Measurements from ENCODE around the gene ARMCX5. TPM values are rescaled to one million over a fixed set of nuclear protein-coding genes. Genes with fewer than 3 reads are reported as not detected.
A peak's percentile ranks its signal among the peaks of the same experiment; 100 is the strongest.

ARMCX5 gene
- total RNA-seq (11.0 TPM), polyA plus RNA-seq (10 to 100 TPM in 2 of 4 donors, 1 to 10 TPM in 2; 6.2 to 12.4 (median 10.1) TPM)

GRCh38 chrX:102599084-102599950, at the start of gene ARMCX5:
Gene ARMCX5 (plus strand): TSS chrX:102599515. CDS start chrX:102602142, 2,627 bp downstream.
- Histone ChIP-seq H3K4me1 (ENCODE audit: control insufficient read depth, insufficient read depth, low read length, poor library complexity, severe bottlenecking) (no peaks in the 10 kb centered on the region), H3K36me3 (ENCODE audit: control insufficient read depth, insufficient read depth, low read length) (no peaks in the 10 kb centered on the region), H3K9me3 (ENCODE audit: control insufficient read depth in 2 of 2, low read length in 2 of 2) (no peaks in the 10 kb centered on the region), H3K4me3 (ENCODE audit: low read depth, low read length) (peak within 1 kb of the TSS; percentile 89), H3K27ac (ENCODE audit: insufficient read depth, low read length, poor library complexity, severe bottlenecking) (peak within 1 kb of the TSS; percentile 66), H3K27me3 (ENCODE audit: control insufficient read depth, insufficient read depth, low read length) (no peaks in the 10 kb centered on the region)
- Mint-ChIP-seq H3K4me3 (peak within 1 kb of the TSS; percentile 96 to 99 (median 97)), H3K36me3 (peaks cover 9% of the 10 kb centered on the region), H3K9me3 (no peaks in the 10 kb centered on the region), H3K4me1 (peaks cover 0 to 50% (median 29%) of the 10 kb centered on the region in 4 donors), H3K27me3 (no peaks in the 10 kb centered on the region), H3K27ac (peak within 1 kb of the TSS; percentile 85 to 100 (median 98))
- ATAC-seq (ENCODE audit: low read depth in 2 of 2) (peak; percentile 84 to 87), DNase-seq (peak; percentile 61 to 87 (median 75))

GRCh38 chrX:102558607-102559006, 40.7 kb upstream of the ARMCX5 start:
- Histone ChIP-seq H3K36me3 (ENCODE audit: control insufficient read depth, insufficient read depth, low read length) (no peaks in the 10 kb centered on the region), H3K4me1 (ENCODE audit: control insufficient read depth, insufficient read depth, low read length, poor library complexity, severe bottlenecking) (no peaks in the 10 kb centered on the region), H3K27ac (ENCODE audit: insufficient read depth, low read length, poor library complexity, severe bottlenecking) (no peak overlapping the region), H3K4me3 (ENCODE audit: low read depth, low read length) (no peak overlapping the region), H3K9me3 (ENCODE audit: control insufficient read depth in 2 of 2, low read length in 2 of 2) (no peaks in the 10 kb centered on the region), H3K27me3 (ENCODE audit: control insufficient read depth, insufficient read depth, low read length) (no peaks in the 10 kb centered on the region)
- Mint-ChIP-seq H3K27ac (no peak overlapping the region), H3K27me3 (peaks cover 5% of the 10 kb centered on the region), H3K9me3 (no peaks in the 10 kb centered on the region), H3K36me3 (no peaks in the 10 kb centered on the region), H3K4me3 (no peak overlapping the region), H3K4me1 (peaks cover 0 to 2% (median 0%) of the 10 kb centered on the region in 4 donors)
- ATAC-seq (ENCODE audit: low read depth in 2 of 2) (no peak), DNase-seq (no peak)

- Mint-ChIP-seq H3K27ac (no peak overlapping the region), H3K36me3 (no peaks in the 10 kb centered on the region), H3K27me3 (no peaks in the 10 kb centered on the region), H3K9me3 (no peaks in the 10 kb centered on the region), H3K4me3 (no peak overlapping the region), H3K4me1 (peaks cover 0 to 2% (median 0%) of the 10 kb centered on the region in 4 donors)
- H3K27ac ChIP-seq (ENCODE audit: insufficient read depth, low read length, poor library complexity, severe bottlenecking), result no peak overlapping the region
- H3K4me3 ChIP-seq (ENCODE audit: low read depth, low read length), result no peak overlapping the region
- no peaks in the 10 kb centered on the region for H3K4me1 ChIP-seq (ENCODE audit: control insufficient read depth, insufficient read depth, low read length, poor library complexity, severe bottlenecking)
- H3K36me3 ChIP-seq (ENCODE audit: control insufficient read depth, insufficient read depth, low read length), result no peaks in the 10 kb centered on the region
- no peaks in the 10 kb centered on the region for H3K9me3 ChIP-seq (ENCODE audit: control insufficient read depth in 2 of 2, low read length in 2 of 2)
- no peak for ATAC-seq (ENCODE audit: low read depth in 2 of 2)
- DNase-seq, result no peak
- no peaks in the 10 kb centered on the region for H3K27me3 ChIP-seq (ENCODE audit: control insufficient read depth, insufficient read depth, low read length)
These were observed 38.8 kb upstream of the ARMCX5 start for GRCh38 chrX:102560423-102561068.

GRCh38 chrX:102580891-102581290, 18.4 kb upstream of the ARMCX5 start:
- peaks cover 7% of the 10 kb centered on the region for H3K27me3 Mint-ChIP-seq
- no peak for ATAC-seq (ENCODE audit: low read depth in 2 of 2)

GRCh38 chrX:102593367-102593766, 5.9 kb upstream of the ARMCX5 start:
- no peak overlapping the region for H3K4me3 ChIP-seq (ENCODE audit: low read depth, low read length)
- H3K4me1 ChIP-seq (ENCODE audit: control insufficient read depth, insufficient read depth, low read length, poor library complexity, severe bottlenecking), result no peaks in the 10 kb centered on the region
- H3K9me3 Mint-ChIP-seq, result no peaks in the 10 kb centered on the region
- H3K27ac ChIP-seq (ENCODE audit: insufficient read depth, low read length, poor library complexity, severe bottlenecking), result no peak overlapping the region
- H3K36me3 ChIP-seq (ENCODE audit: control insufficient read depth, insufficient read depth, low read length), result no peaks in the 10 kb centered on the region
- ATAC-seq (ENCODE audit: low read depth in 2 of 2), result no peak
- H3K4me3 Mint-ChIP-seq, result no peak overlapping the region
- H3K9me3 ChIP-seq (ENCODE audit: control insufficient read depth in 2 of 2, low read length in 2 of 2), result no peaks in the 10 kb centered on the region
- H3K36me3 Mint-ChIP-seq, result no peaks in the 10 kb centered on the region
- DNase-seq, result peak in 1 of 3 donors; percentile 2
- peaks cover 7% of the 10 kb centered on the region for H3K27me3 Mint-ChIP-seq
- H3K27me3 ChIP-seq (ENCODE audit: control insufficient read depth, insufficient read depth, low read length), result peaks cover 3% of the 10 kb centered on the region
- no peak overlapping the region for H3K27ac Mint-ChIP-seq
- peaks cover 0 to 4% (median 3%) of the 10 kb centered on the region in 4 donors for H3K4me1 Mint-ChIP-seq

More at GRCh38 chrX:102580891-102581290, 18.4 kb upstream of the ARMCX5 start:
- Histone ChIP-seq H3K4me1 (ENCODE audit: control insufficient read depth, insufficient read depth, low read length, poor library complexity, severe bottlenecking) (no peaks in the 10 kb centered on the region), H3K36me3 (ENCODE audit: control insufficient read depth, insufficient read depth, low read length) (no peaks in the 10 kb centered on the region), H3K27ac (ENCODE audit: insufficient read depth, low read length, poor library complexity, severe bottlenecking) (no peak overlapping the region), H3K9me3 (ENCODE audit: control insufficient read depth in 2 of 2, low read length in 2 of 2) (no peaks in the 10 kb centered on the region), H3K27me3 (ENCODE audit: control insufficient read depth, insufficient read depth, low read length) (no peaks in the 10 kb centered on the region), H3K4me3 (ENCODE audit: low read depth, low read length) (no peak overlapping the region)
- H3K4me3 Mint-ChIP-seq, result no peak overlapping the region
- no peak for DNase-seq
- no peaks in the 10 kb centered on the region for H3K36me3 Mint-ChIP-seq
- H3K9me3 Mint-ChIP-seq, result peaks cover 0 to 6% (median 0%) of the 10 kb centered on the region in 7 donors
- H3K4me1 Mint-ChIP-seq, result no peaks in the 10 kb centered on the region
- no peak overlapping the region for H3K27ac Mint-ChIP-seq

GRCh38 chrX:102599951-102600579, 750 bp downstream of the ARMCX5 start:
- H3K4me1 ChIP-seq (ENCODE audit: control insufficient read depth, insufficient read depth, low read length, poor library complexity, severe bottlenecking), result no peaks in the 10 kb centered on the region
- no peak for ATAC-seq (ENCODE audit: low read depth in 2 of 2)
- Mint-ChIP-seq H3K4me3 (peak overlapping the region; percentile 96 to 99 (median 97)), H3K27me3 (no peaks in the 10 kb centered on the region), H3K4me1 (peaks cover 0 to 53% (median 34%) of the 10 kb centered on the region in 4 donors), H3K27ac (peak overlapping the region; percentile 85 to 100 (median 98)), H3K9me3 (no peaks in the 10 kb centered on the region), H3K36me3 (peaks cover 9% of the 10 kb centered on the region)
- no peaks in the 10 kb centered on the region for H3K36me3 ChIP-seq (ENCODE audit: control insufficient read depth, insufficient read depth, low read length)
- H3K27ac ChIP-seq (ENCODE audit: insufficient read depth, low read length, poor library complexity, severe bottlenecking), result peak overlapping the region; percentile 66
- peak overlapping the region; percentile 89 for H3K4me3 ChIP-seq (ENCODE audit: low read depth, low read length)
- no peaks in the 10 kb centered on the region for H3K27me3 ChIP-seq (ENCODE audit: control insufficient read depth, insufficient read depth, low read length)
- DNase-seq, result no peak
- H3K9me3 ChIP-seq (ENCODE audit: control insufficient read depth in 2 of 2, low read length in 2 of 2), result no peaks in the 10 kb centered on the region

- H3K4me1 Mint-ChIP-seq, result peaks cover 0 to 75% (median 51%) of the 10 kb centered on the region in 4 donors
- no peak for ATAC-seq (ENCODE audit: low read depth in 2 of 2)
- Histone ChIP-seq H3K27me3 (ENCODE audit: control insufficient read depth, insufficient read depth, low read length) (no peaks in the 10 kb centered on the region), H3K4me1 (ENCODE audit: control insufficient read depth, insufficient read depth, low read length, poor library complexity, severe bottlenecking) (no peaks in the 10 kb centered on the region), H3K4me3 (ENCODE audit: low read depth, low read length) (no peak overlapping the region), H3K36me3 (ENCODE audit: control insufficient read depth, insufficient read depth, low read length) (no peaks in the 10 kb centered on the region), H3K27ac (ENCODE audit: insufficient read depth, low read length, poor library complexity, severe bottlenecking) (no peak overlapping the region), H3K9me3 (ENCODE audit: control insufficient read depth in 2 of 2, low read length in 2 of 2) (no peaks in the 10 kb centered on the region)
- no peaks in the 10 kb centered on the region for H3K9me3 Mint-ChIP-seq
- DNase-seq, result no peak
- no peaks in the 10 kb centered on the region for H3K27me3 Mint-ChIP-seq
- peaks cover 16% of the 10 kb centered on the region for H3K36me3 Mint-ChIP-seq
- no peak overlapping the region for H3K4me3 Mint-ChIP-seq
- peak overlapping the region in 1 of 3 donors; percentile 8 for H3K27ac Mint-ChIP-seq
These were observed 5.0 kb downstream of the ARMCX5 start for GRCh38 chrX:102604327-102604726.
